Right lobe of liver (tissue), 6 donors: ENCODE measurements around the gene KRTAP10-12. TPM values are rescaled to one million over a fixed set of nuclear protein-coding genes. Genes with fewer than 3 reads are reported as not detected.
"Not testable (repeated sequence)": the region's sequence is repeated elsewhere in the genome, so short reads cannot be mapped to it uniquely, and the experiment has no call there.

Source experiments
- ATAC-seq, 4 donors: fragments of 200-7000 bp; cut with Tn5 transposase; one replicate each; pipeline ENCODE4 v1.9.1; 2020; ENCODE audit warnings: mild to moderate bottlenecking in 4 of 4, moderate library complexity in 4 of 4
- DNase-seq, 3 donors: peaks; one replicate each; pipeline ENCODE4 v3.0.0-alpha.2; 2020
- H3K27ac ChIP-seq, 3 donors: fragments of 200-600 bp; one replicate each; pipeline ENCODE4 v1.8.0; 2022
- H3K27me3 ChIP-seq, 2 donors: fragments of 200-600 bp; one replicate each; pipeline ENCODE4 v1.8.0; 2022
- H3K36me3 ChIP-seq, 4 donors: fragments of 200-600 bp; sonication (generic) in 1 of 4; one replicate each; pipeline versions ENCODE4 v1.5.1 to v1.8.0; 2017 to 2022; ENCODE audit warnings: control low read depth in 1 of 4
- H3K4me1 ChIP-seq, 4 donors: fragments of 200-600 bp; sonication (generic) in 1 of 4; one replicate each; pipeline versions ENCODE4 v1.5.1 to v1.8.0; 2017 to 2022; ENCODE audit warnings: control low read depth in 1 of 4
- H3K4me3 ChIP-seq, 3 donors: fragments of 200-600 bp; one replicate each; pipeline ENCODE4 v1.8.0; 2022
- H3K9me3 ChIP-seq, 4 donors: fragments of 200-600 bp; sonication (generic) in 1 of 4; one replicate each; pipeline versions ENCODE4 v1.5.1 to v1.8.0; 2017 to 2022; ENCODE audit warnings: control low read depth in 1 of 4
- CTCF ChIP-seq, 4 donors: fragments of 200-600 bp in 3 of 4; fragments of 450-650 bp in 1 of 4; IDR thresholded peaks; one replicate each; pipeline versions ENCODE4 v1.5.1 to v1.8.0; 2016 to 2022; ENCODE audit warnings: antibody characterized with exemption in 4 of 4, mild to moderate bottlenecking in 2 of 4
- POLR2A ChIP-seq: fragments of 450-650 bp; IDR thresholded peaks from one replicate; pipeline ENCODE4 v1.6.1; 2017; ENCODE audit warnings: antibody characterized with exemption, mild to moderate bottlenecking
- WGBS: methylation state at CpG from one replicate; pipeline ENCODE4 v1.1.6; 2018; ENCODE audit warnings: low coverage, low lambda C conversion rate; ENCODE audit not compliant: insufficient coverage; ENCODE audit errors: missing lambda C conversion rate; 5-methylcytosine and 5-hydroxymethylcytosine counted together
- intact Hi-C, 2 donors: fragments of 100-400 bp; cut with DNase I; formaldehyde crosslinking; loops; one replicate each; pipeline versions ENCODE4 v1.11.2 to v1.14.1; 2022
- long read RNA-seq: library from polyadenylated mRNA; unstranded; transcript quantifications from one replicate; pipeline ENCODE4 v2.0.0, GENCODE V29; 2019
- total RNA-seq, 6 experiments: library from RNA; depleted of rRNA in 2 of 6; stranded (reverse); fragments of >200 nt in 2 of 6; fragmentation: NEBNext Ultra II Directional in 3 of 6; extraction: Animal tissue kit (Norgen Biotek cat#: 25700) in 3 of 6; gene quantifications; one replicate each; pipeline versions ENCODE4 v1.1.0 to v1.2.4, GENCODE V29; 2016 to 2023
- donor health status: DM: no; HTN: yes; CAD: no.
- donor health status: DM: no; HTN: no; CAD: no.
- donor health status: DM: no; HTN: no; CAD: no.
- donor health status: DM: no; HTN: yes; CAD: no.
- donor health status: DM: no; HTN: yes; CAD: no.

The KRTAP10-12 gene, protein sequence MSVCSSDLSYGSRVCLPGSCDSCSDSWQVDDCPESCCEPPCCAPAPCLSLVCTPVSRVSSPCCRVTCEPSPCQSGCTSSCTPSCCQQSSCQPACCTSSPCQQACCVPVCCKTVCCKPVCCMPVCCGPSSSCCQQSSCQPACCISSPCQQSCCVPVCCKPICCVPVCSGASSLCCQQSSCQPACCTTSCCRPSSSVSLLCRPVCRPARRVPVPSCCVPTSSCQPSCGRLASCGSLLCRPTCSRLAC
- not detected for total RNA-seq
- long read RNA-seq: 0 reads

- H3K4me3 ChIP-seq, H3K36me3 ChIP-seq, intact Hi-C loops, H3K9me3 ChIP-seq, H3K27ac ChIP-seq, H3K4me1 ChIP-seq, ATAC-seq: not testable (repeated sequence)
- peak in 1 of 3 donors; percentile 41 for DNase-seq
- 29% methylated on average over 4 of the region's 21 CpGs for WGBS
- peaks cover 0 to 12% of the 10 kb centered on the region in 2 donors for H3K27me3 ChIP-seq
Observed at GRCh38 chr21:44697172-44697810, at the start of gene KRTAP10-12. Gene KRTAP10-12, plus strand, starts transcription at chr21:44697172. Its CDS starts 30 bp downstream, at chr21:44697202.

DNA sequence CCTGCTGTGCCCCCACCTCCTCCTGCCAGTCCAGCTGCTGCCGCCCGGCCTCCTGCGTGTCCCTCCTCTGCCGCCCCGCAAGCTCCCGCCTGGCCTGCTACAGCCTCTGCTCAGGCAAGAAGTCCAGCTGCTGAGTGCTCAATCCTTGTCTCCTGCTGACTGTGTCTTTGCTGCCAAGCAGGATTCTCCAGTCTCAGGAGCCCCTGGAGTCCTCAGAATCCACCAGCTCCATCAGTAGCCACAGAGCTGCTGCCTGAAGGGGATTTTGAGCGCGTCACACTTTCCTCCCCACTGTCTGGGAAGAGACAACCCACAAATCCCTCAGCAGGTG lies 49.8 kb upstream of the KRTAP10-12 start:
- H3K36me3 ChIP-seq: no peaks in the 10 kb centered on the region
- ATAC-seq (no peak), DNase-seq (no peak)
- peaks cover 0 to 5% (median 2%) of the 10 kb centered on the region in 4 donors for H3K9me3 ChIP-seq
- TF ChIP-seq POLR2A (no peak), CTCF (IDR thresholded peaks at IDR 0.05) (no peak)
- intact Hi-C loops: no loop called here
- WGBS: 54% methylated on average over 6 of the region's 8 CpGs
- H3K27me3 ChIP-seq: no peaks in the 10 kb centered on the region
- no peaks in the 10 kb centered on the region for H3K4me1 ChIP-seq
- H3K4me3 ChIP-seq: no peak overlapping the region
- no peak overlapping the region for H3K27ac ChIP-seq

DNA sequence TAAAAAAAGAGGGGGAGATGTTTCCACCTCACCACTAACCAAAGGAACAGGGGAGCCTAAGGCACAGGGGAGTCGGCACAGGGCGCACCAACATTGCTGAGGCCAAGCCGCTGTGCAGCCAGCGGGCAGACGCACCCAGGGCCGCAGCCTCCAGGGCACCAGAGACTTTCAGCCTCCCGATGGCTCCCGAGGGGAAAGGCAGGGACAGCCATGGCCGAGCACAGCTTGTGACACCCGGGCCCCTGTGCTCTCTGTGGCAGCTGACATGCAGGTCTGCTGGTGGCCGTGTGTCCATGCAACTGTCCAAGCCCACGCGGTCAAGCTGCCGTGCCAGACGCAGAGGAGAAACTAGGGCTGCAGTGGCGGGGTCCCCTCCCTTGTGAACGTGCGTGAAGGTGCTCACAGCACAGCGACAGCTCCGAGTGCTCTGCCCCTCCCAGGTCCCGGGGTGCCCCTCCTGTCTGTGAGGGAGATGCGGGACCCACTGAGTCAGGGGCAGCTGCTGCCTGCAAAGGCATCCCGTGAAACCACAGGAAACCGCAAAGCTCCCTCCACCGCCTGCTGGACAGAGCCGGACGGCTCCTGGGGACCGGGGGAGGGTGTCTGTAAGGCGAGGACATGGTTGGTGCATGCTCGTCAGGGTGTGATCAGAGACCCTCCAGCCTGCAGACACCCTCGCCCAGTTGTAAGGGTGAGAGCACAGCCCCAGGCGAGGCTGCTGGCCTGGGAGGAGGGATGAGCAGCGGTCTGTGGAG lies 48.2 kb upstream of the KRTAP10-12 start:
- intact Hi-C loops: no loop called here
- Histone ChIP-seq H3K36me3 (no peaks in the 10 kb centered on the region), H3K4me3 (no peak overlapping the region), H3K27me3 (no peaks in the 10 kb centered on the region), H3K4me1 (no peaks in the 10 kb centered on the region), H3K27ac (no peak overlapping the region), H3K9me3 (peaks cover 0 to 5% (median 2%) of the 10 kb centered on the region in 4 donors)
- DNase-seq: no peak
- ATAC-seq: peak in 1 of 4 donors; percentile 19
- no peak for TF ChIP-seq POLR2A
- no peak for TF ChIP-seq CTCF (IDR thresholded peaks at IDR 0.05)
- 64% methylated on average over 3 of the region's 33 CpGs for WGBS

DNA sequence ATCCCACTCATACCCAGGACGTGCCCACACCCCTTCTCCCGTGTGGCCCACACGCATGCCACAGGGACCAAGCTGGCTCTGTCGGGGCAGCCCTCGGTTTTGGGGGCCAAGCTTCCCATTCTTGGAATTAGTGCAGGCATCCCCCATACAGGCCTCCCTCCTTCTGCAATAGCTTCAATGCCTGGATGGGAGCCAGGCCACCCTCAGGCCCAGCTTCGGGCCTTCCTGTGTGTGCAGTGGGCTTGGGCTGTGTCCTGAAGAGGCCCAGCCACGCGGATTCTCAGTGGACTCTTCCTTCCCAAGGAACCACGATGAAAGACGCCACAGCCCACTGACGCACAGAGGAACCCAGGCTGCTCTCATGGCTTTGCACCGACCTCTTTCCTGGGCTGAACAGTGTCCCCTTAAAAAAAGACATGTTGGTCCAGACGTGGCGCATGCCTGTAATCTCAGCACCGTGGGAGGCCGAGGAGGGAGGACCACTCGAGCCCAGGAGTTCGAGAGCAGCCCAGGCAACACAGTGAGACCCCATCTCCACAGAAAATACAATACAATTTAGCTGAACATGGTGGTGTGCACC lies 47.4 kb upstream of the KRTAP10-12 start:
- Histone ChIP-seq H3K27me3 (no peaks in the 10 kb centered on the region), H3K9me3 (peaks cover 0 to 5% (median 0%) of the 10 kb centered on the region in 4 donors), H3K4me1 (no peaks in the 10 kb centered on the region), H3K27ac (no peak overlapping the region), H3K4me3 (no peak overlapping the region), H3K36me3 (no peaks in the 10 kb centered on the region)
- intact Hi-C loops: no loop called here
- TF ChIP-seq CTCF (IDR thresholded peaks at IDR 0.05) (no peak), POLR2A (no peak)
- no peak for ATAC-seq
- no peak for DNase-seq
- WGBS: 86% methylated on average over 10 of the region's 18 CpGs
